Activated CD4-positive, alpha-beta T cell treated with anti-CD3 and anti-CD28 coated beads for 4 hours (primary cell): ENCODE data around the gene CCDC3.

ENCODE experiments used
- DNase-seq, 2 donors: peaks; one replicate each; pipeline ENCODE4 v3.0.0-alpha.2; 2020

CCDC3 gene

DNA sequence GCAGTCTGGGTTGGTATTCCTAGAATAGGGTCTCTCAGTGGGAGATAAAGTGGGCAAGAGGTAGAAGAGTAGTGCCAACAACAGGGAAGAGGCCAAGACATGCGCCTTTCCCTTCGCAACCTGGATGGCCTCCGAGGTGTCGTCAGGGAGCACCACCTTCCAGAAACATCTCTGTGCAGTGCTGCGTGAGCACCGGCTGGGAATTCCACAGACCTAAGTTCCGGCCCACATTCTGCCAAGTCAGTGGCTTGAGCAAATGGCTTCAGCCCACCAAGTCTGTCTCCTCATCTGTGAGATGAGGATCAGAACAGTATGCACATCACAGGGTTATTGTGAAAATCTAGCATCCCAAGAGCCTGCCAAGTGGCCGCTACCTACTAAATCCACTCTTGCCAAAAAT, 40.6 kb downstream of the CCDC3 start:
- DNase-seq: no peak

DNA sequence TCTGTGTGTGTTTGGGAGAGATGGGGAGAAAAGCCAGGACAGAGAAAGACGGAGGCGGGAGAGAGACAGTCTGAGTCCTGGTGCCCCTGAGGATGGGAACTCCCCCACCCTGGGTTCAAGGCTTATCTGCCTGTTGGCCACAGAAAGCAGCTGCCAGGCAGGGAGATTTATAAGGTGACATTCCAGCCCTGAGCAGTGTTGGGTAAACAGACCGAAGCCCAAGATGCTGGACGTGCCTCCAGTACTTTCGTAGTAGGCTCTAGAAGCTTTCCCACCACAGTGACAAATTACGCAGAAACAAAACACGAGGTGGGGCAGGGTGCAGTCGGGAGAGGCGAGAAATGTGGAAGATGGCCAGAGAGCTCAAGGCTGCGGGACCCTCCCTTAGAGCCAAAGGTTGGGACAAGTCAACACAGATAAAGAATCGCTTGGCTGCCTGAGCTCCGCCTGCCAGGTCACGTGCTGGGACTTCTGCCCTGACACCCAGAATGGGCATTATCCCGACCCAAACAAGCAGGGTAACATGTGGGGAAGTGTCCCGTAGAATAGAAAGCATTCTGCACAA, 41.1 kb downstream of the CCDC3 start:
- DNase-seq: no peak

DNA sequence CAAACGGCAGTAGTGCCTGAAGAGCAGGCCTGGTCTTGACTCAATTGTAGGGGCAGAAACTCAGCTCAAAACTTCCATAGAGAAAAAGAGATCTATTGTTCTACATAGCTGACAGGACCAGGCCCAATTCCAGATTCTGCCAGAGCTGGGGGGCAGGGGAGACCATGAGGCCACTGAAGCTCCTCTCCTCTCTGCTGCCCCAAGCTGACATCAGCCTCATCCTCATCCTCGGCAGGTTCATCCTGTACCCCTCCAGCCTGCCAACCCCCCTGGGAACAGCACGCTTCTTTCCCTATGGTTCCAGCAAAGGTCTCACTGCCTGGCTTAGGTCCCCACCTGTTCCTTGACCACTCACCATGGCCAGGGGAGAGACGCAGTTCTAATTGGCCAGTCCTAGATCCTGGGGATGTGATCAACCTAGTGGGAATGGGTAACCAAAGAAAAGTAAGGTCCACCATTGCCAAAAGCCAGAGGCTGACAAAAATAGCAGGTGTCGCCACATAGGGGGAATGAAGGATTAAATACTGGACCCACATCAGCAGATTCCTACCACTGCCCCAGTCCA, 42.9 kb downstream of the CCDC3 start:
- DNase-seq: no peak

DNA sequence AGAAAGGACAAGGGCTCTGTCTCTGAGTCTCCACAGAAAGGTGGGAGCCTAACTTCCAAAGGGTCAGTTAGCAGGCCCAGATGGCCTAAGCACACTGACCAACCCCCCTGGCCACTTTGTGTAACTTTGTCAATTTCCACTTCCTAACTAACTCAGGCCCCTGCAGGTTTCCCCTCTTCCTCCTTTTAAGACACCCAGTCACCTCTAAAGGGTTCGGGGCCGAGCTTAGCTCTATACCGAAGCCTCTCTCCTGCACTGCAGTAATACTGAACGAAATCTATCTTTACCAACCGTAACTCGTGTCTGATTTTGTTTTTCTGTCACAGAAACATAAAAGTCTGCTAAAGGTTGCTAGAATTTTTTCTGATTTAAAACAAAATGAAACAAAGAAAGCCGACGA, 44.4 kb downstream of the CCDC3 start:
- no peak for DNase-seq

GRCh38 chr10:12954866-12955265, 46.6 kb downstream of the CCDC3 start:
- no peak for DNase-seq

DNA sequence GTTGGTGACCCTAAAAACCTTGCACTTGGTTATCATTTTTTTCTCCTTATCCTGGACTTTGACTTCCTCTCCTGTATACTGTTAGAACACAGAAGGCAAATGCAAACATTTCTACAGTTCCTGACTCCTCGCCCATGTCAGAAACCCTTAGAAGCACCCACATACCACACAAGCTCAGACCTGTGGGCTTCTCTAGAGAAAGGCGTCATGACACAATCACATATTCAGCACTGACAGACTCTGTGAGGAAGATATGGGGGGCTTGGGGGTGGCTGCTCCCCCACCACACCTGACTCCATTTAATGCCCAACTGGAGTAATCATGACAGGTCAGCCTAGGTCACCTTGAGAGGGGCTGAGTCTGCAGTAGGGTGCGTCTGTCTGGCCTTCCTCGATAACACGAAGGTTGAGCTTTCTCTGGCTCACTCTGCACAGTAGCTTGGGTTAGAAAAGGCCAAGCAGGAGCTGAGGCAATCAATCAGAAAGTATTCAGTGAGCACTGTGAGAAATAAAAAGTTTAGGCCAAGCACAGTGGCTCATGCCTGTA, 50.9 kb downstream of the CCDC3 start:
- no peak for DNase-seq

GRCh38 chr10:12949248-12949647, 52.3 kb downstream of the CCDC3 start:
- DNase-seq: no peak

- no peak for DNase-seq
Observed at GRCh38 chr10:12947741-12948140, 53.8 kb downstream of the CCDC3 start.

GRCh38 chr10:12946372-12946771, 55.1 kb downstream of the CCDC3 start:
- DNase-seq: no peak

GRCh38 chr10:12945690-12946359, 55.7 kb downstream of the CCDC3 start:
- DNase-seq: no peak

DNA sequence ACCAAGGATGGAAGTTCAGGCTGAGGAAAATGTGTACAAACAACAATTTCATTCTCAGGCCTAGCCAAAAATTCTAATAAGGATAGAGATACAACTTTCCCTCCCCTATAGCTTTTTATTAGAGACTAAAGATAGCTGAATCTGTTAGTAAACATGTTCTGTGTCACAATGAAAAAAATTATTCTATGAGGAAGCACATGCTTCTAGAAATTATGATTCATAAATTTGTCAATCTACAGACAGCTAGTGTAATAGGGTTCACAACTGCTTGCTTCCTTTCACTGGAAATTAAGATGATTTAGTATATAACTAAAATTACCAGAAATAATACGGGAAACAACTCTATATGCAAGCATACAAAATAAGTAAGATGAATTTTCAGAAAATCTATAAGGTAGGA, 56.6 kb downstream of the CCDC3 start:
- DNase-seq: no peak

DNA sequence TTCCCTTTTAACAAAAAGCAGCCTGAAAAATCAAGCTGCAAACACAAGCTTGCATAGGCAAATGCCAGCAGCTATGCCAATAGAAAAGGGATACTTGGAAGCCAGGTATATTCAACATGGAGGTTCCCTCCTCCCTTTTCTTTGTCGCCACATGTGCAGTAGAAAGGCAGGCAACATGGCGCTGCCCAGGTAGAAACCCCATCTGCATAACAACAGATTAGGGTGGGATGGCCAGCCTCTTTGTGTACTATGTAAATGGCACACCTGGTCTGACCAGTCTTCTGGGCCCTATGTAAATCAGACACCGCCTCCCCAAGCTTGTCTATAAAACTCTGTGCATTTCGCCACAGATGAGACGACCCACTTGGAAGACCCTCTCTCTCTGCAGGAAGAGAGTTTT, 58.1 kb downstream of the CCDC3 start:
- DNase-seq: no peak

- DNase-seq: no peak
Observed at GRCh38 chr10:12941966-12942365, 59.5 kb downstream of the CCDC3 start.

GRCh38 chr10:12940791-12941190, 60.7 kb downstream of the CCDC3 start:
- no peak for DNase-seq

GRCh38 chr10:12938271-12938670, 63.2 kb downstream of the CCDC3 start:
- no peak for DNase-seq

GRCh38 chr10:12937527-12937926, 64.0 kb downstream of the CCDC3 start:
- no peak for DNase-seq

- no peak for DNase-seq
Observed at GRCh38 chr10:12934777-12935176, 66.7 kb downstream of the CCDC3 start.

DNA sequence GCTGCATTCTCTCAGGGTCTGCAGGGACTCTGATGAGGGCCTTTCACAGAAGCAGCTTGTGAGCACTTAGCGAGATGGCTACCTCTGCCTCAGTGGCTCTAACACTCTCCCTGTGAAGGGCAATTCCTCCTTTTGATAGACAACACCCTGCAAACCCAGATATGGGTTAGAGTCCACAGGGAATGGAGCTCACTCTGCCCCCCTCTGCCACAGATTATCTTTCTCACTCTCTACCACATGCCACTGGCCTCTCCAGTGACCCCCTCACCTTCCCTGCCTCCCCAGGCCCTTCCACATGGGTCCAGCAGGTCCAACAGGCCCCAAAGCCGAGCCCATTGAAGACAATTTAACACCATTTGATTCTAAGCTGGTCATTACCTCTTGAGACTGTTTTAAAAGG, 72.1 kb downstream of the CCDC3 start:
- no peak for DNase-seq

DNA sequence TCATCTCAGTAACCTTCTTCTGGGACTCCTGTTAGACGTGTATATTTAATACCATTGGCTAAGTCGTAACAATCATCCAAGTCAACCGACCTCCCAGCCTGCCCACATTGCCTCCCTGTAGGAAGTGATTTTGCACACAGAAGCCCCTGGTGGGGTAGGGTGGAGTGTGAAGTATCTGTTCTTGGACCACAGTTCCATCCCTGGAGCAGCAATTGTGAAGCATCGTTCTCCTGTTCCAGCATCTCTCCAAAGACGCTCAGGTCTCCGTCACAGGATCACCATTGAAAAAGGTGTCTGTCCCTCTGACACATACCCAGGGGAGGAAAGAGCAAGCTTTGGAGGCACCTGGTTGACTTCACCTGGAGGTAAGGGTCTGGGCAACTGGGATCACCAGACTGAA, 72.9 kb downstream of the CCDC3 start:
- no peak for DNase-seq

DNA sequence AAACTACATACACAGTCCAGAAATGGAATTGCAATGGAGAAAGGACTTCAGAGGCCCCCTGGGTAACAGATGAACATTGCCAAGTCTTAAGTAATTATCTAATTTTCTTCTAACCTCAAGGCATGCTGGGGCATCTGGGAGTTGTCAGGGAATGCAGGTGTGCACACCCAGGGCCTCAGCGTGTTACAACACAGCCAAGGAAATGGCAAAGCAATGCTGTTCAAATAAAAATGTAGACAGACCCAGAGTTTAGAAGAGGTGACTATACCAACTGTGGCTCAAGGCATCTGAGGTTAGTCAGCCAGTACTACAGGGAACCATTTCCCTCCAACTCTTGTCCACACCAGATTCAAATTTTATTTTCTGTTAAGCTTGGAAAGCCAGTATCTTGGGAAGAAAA, 73.6 kb downstream of the CCDC3 start:
- no peak for DNase-seq

DNA sequence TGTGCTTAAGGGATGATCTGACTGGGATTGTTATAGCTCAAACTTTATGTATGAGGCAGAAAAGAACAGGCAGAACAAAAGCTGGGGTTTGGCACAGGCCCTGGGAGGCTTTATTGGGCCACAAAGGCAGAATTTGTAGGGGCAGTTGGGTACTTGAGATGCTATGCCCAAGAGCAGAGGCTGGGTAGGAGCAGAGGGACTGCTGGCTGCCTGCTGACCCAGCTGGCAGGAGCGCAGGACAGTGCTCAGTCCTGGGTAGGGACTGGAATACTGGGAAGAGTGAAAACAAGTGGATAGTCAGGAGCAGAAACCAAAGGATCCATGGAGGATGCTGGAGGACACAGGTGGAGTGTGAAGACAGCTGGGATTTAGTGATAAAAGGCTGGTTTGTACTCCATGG, 75.7 kb downstream of the CCDC3 start:
- no peak for DNase-seq

GRCh38 chr10:12924911-12925310, 76.6 kb downstream of the CCDC3 start:
- no peak for DNase-seq

- no peak for DNase-seq
Observed at GRCh38 chr10:12922117-12922900, 79.2 kb downstream of the CCDC3 start.

- DNase-seq: no peak
Observed at GRCh38 chr10:12921163-12921562, 80.3 kb downstream of the CCDC3 start.
